WTC11 (cell line): Measurements from ENCODE around the gene EML4.

Experiments
- CTCF ChIP-seq: fragments of 200-600 bp; IDR thresholded peaks from 2 replicates; pipeline ENCODE4 v1.8.0; 2022; ENCODE audit warnings: antibody characterized with exemption
- EMX1 ChIP-seq: fragments of 250-450 bp; sonication (Bioruptor Pico); IDR thresholded peaks from 2 replicates; pipeline ENCODE4 v1.8.0; 2021; ENCODE audit warnings: mild to moderate bottlenecking
- ETV6 ChIP-seq: sonication (generic); formaldehyde crosslinking; IDR thresholded peaks from 2 replicates; pipeline ENCODE4 v1.8.1; 2022; ENCODE audit warnings: mild to moderate bottlenecking, missing genetic modification reagents
- MAX ChIP-seq: sonication (generic); formaldehyde crosslinking; IDR thresholded peaks from 2 replicates; pipeline ENCODE4 v1.8.0; 2022; ENCODE audit warnings: mild to moderate bottlenecking, missing genetic modification reagents
- TEAD4 ChIP-seq: sonication (generic); formaldehyde crosslinking; IDR thresholded peaks from 2 replicates; pipeline ENCODE4 v1.8.0; 2022; ENCODE audit warnings: mild to moderate bottlenecking, missing genetic modification reagents
- ZBTB43 ChIP-seq: sonication (generic); formaldehyde crosslinking; IDR thresholded peaks from 2 replicates; pipeline ENCODE4 v1.8.1; 2023; ENCODE audit warnings: mild to moderate bottlenecking, missing genetic modification reagents
- ZNF281 ChIP-seq: sonication (generic); formaldehyde crosslinking; IDR thresholded peaks from 2 replicates; pipeline ENCODE4 v1.8.0; 2023; ENCODE audit warnings: mild to moderate bottlenecking, missing genetic modification reagents

- TF ChIP-seq ZBTB43 (no peak), ETV6 (no peak), TEAD4 (CRISPR knock-in tag) (no peak), CTCF (no peak), ZNF281 (no peak), EMX1 (CRISPR knock-in tag) (no peak), MAX (no peak)
Observed at GRCh38 chr2:42359965-42360483, 190.9 kb downstream of the EML4 start.
